Prostate gland (tissue), 2 donors: ENCODE measurements around the gene STYXL2. TPM values are rescaled to one million over a fixed set of nuclear protein-coding genes. Genes with fewer than 3 reads are reported as not detected.

Experiments used
- DNase-seq: peaks from one replicate; pipeline ENCODE4 v3.0.0-alpha.2; 2019; ENCODE audit warnings: low spot score
- H3K27ac ChIP-seq, 2 donors: fragments of 200-600 bp; sonication (generic); 2 replicates each; pipeline ENCODE4 v1.5.1; 2017 to 2019
- H3K27me3 ChIP-seq: fragments of 200-600 bp; sonication (generic); replicated peaks from 2 replicates; pipeline ENCODE4 v1.5.1; 2019; ENCODE audit not compliant: insufficient read depth
- H3K36me3 ChIP-seq, 2 donors: fragments of 200-600 bp; sonication (generic); 1 replicate in 1 of 2; 2 replicates in 1 of 2; pipeline versions ENCODE4 v1.5.1 to v1.8.1; 2017 to 2019
- H3K4me1 ChIP-seq: fragments of 200-600 bp; sonication (generic); replicated peaks from 2 replicates; pipeline ENCODE4 v1.5.1; 2019
- H3K4me3 ChIP-seq, 2 donors: fragments of 200-600 bp; sonication (generic); 2 replicates each; pipeline ENCODE4 v1.5.1; 2017 to 2019
- H3K9me3 ChIP-seq: fragments of 200-600 bp; sonication (generic); 2 replicates; pipeline ENCODE4 v1.5.1; 2017
- CTCF ChIP-seq, 4 experiments: fragments of 200-600 bp in 2 of 4; fragments of 450-650 bp in 2 of 4; sonication (generic) in 2 of 4; IDR thresholded peaks; 1 replicate in 3 of 4; 2 replicates in 1 of 4; pipeline ENCODE4 v1.5.1; 2016 to 2019; ENCODE audit warnings: antibody characterized with exemption in 4 of 4, mild to moderate bottlenecking in 2 of 4, moderate library complexity in 2 of 4
- POLR2A ChIP-seq: fragments of 450-650 bp; IDR thresholded peaks from one replicate; pipeline ENCODE4 v1.6.1; 2016; ENCODE audit warnings: antibody characterized with exemption, mild to moderate bottlenecking
- POLR2AphosphoS5 ChIP-seq: sonication (generic); formaldehyde crosslinking; IDR thresholded peaks from one replicate; pipeline ENCODE4 v1.6.1; 2017; ENCODE audit warnings: antibody characterized with exemption
- WGBS: methylation state at CpG from one replicate; pipeline ENCODE4 v1.1.5; 2018; 5-methylcytosine and 5-hydroxymethylcytosine counted together
- intact Hi-C: fragments of 100-400 bp; cut with DNase I; formaldehyde crosslinking; loops from one replicate; pipeline ENCODE4 v1.14.2; 2022
- total RNA-seq, 2 donors: library from RNA; depleted of rRNA; stranded (reverse); fragments of >200 nt; gene quantifications; one replicate each; pipeline ENCODE4 v1.1.0, GENCODE V29; 2016

Gene STYXL2
- total RNA-seq, 2 donors from 2014 or later, result 0.34 to 1.5 TPM

GRCh38 chr1:167110586-167110985, 16.7 kb downstream of the STYXL2 start:
- no peak for DNase-seq
- no peaks in the 10 kb centered on the region for H3K27me3 ChIP-seq
- H3K9me3 ChIP-seq, result no peaks in the 10 kb centered on the region
- H3K36me3 ChIP-seq, result no peaks in the 10 kb centered on the region
- TF ChIP-seq POLR2AphosphoS5 (no peak), POLR2A (no peak), CTCF (IDR thresholded peaks at IDR 0.05) (no peak)
- WGBS, result 88% methylated on average over 3 of the region's 3 CpGs
- H3K27ac ChIP-seq, result no peak overlapping the region
- intact Hi-C loops, result no loop called here
- no peak overlapping the region for H3K4me3 ChIP-seq
- no peaks in the 10 kb centered on the region for H3K4me1 ChIP-seq

GRCh38 chr1:167111868-167112709, 18.2 kb downstream of the STYXL2 start:
- intact Hi-C loops, result no loop called here
- no peak overlapping the region for H3K4me3 ChIP-seq

GRCh38 chr1:167114725-167115124, 20.9 kb downstream of the STYXL2 start:
- intact Hi-C loops, result no loop called here
- H3K9me3 ChIP-seq, result no peaks in the 10 kb centered on the region
- H3K36me3 ChIP-seq, result no peaks in the 10 kb centered on the region
- no peaks in the 10 kb centered on the region for H3K4me1 ChIP-seq
- TF ChIP-seq POLR2A (no peak), POLR2AphosphoS5 (no peak), CTCF (IDR thresholded peaks at IDR 0.05) (no peak)
- no peaks in the 10 kb centered on the region for H3K27me3 ChIP-seq
- no peak overlapping the region for H3K4me3 ChIP-seq
- no peak for DNase-seq
- no peak overlapping the region for H3K27ac ChIP-seq

More at GRCh38 chr1:167111868-167112709, 18.2 kb downstream of the STYXL2 start:
- H3K27ac ChIP-seq, result no peak overlapping the region
- WGBS, result 94% methylated on average over 4 of the region's 4 CpGs
- no peaks in the 10 kb centered on the region for H3K4me1 ChIP-seq
- DNase-seq, result no peak
- no peaks in the 10 kb centered on the region for H3K36me3 ChIP-seq
- no peak for TF ChIP-seq CTCF (IDR thresholded peaks at IDR 0.05)
- no peak for TF ChIP-seq POLR2AphosphoS5
- no peak for TF ChIP-seq POLR2A
- H3K27me3 ChIP-seq, result no peaks in the 10 kb centered on the region
- H3K9me3 ChIP-seq, result no peaks in the 10 kb centered on the region

- H3K36me3 ChIP-seq, result no peaks in the 10 kb centered on the region
- H3K27ac ChIP-seq, result no peak overlapping the region
- no peak overlapping the region for H3K4me3 ChIP-seq
- no peaks in the 10 kb centered on the region for H3K9me3 ChIP-seq
- TF ChIP-seq CTCF (IDR thresholded peaks at IDR 0.05), result no peak
- no peak for TF ChIP-seq POLR2AphosphoS5
- TF ChIP-seq POLR2A, result no peak
- no peak for DNase-seq
- intact Hi-C loops, result no loop called here
- H3K4me1 ChIP-seq, result no peaks in the 10 kb centered on the region
- WGBS, result 64% methylated on average over 5 of the region's 5 CpGs
- H3K27me3 ChIP-seq, result no peaks in the 10 kb centered on the region
Observed at GRCh38 chr1:167115655-167116054, 21.8 kb downstream of the STYXL2 start.

GRCh38 chr1:167116174-167116573, 22.3 kb downstream of the STYXL2 start:
- Histone ChIP-seq H3K4me3 (no peak overlapping the region), H3K9me3 (no peaks in the 10 kb centered on the region)
- 88% methylated on average over 1 of the region's 1 CpG for WGBS

More at GRCh38 chr1:167116174-167116573, 22.3 kb downstream of the STYXL2 start:
- Histone ChIP-seq H3K4me1 (no peaks in the 10 kb centered on the region), H3K27me3 (no peaks in the 10 kb centered on the region), H3K27ac (no peak overlapping the region), H3K36me3 (no peaks in the 10 kb centered on the region)
- DNase-seq, result no peak
- TF ChIP-seq CTCF (IDR thresholded peaks at IDR 0.05) (no peak), POLR2AphosphoS5 (no peak), POLR2A (no peak)
- intact Hi-C loops, result no loop called here
